Measurements from ENCODE around the gene MAVS.
A peak's percentile ranks its signal among the peaks of the same experiment; 100 is the strongest.

The MAVS gene

GRCh38 chr20:3889489-3890397, 43.1 kb downstream of the MAVS start:
- Mint-ChIP-seq H3K36me3 (ENCODE audit: low read depth) (peaks cover 44% of the 10 kb centered on the region), H3K4me3 (peak overlapping the region; percentile 99), H3K27ac (peak overlapping the region; percentile 99), H3K4me1 (peaks cover 50% of the 10 kb centered on the region), H3K9me3 (no peaks in the 10 kb centered on the region), H3K27me3 (ENCODE audit: low read depth, poor library complexity) (no peaks in the 10 kb centered on the region)
- TF ChIP-seq CTCF (IDR thresholded peaks at IDR 0.05): no peak
- peak; percentile 35 for DNase-seq

- Mint-ChIP-seq H3K36me3 (ENCODE audit: low read depth) (peaks cover 42% of the 10 kb centered on the region), H3K9me3 (no peaks in the 10 kb centered on the region), H3K27me3 (ENCODE audit: low read depth, poor library complexity) (no peaks in the 10 kb centered on the region), H3K4me3 (peak overlapping the region; percentile 99), H3K27ac (peak overlapping the region; percentile 99), H3K4me1 (peaks cover 50% of the 10 kb centered on the region)
- no peak for TF ChIP-seq CTCF (IDR thresholded peaks at IDR 0.05)
- no peak for DNase-seq
Measured at GRCh38 chr20:3890398-3890751, 43.7 kb downstream of the MAVS start.

GRCh38 chr20:3890999-3891929, 44.6 kb downstream of the MAVS start:
- peaks cover 50% of the 10 kb centered on the region for H3K4me1 Mint-ChIP-seq

GRCh38 chr20:3894796-3895195, 48.2 kb downstream of the MAVS start:
- no peaks in the 10 kb centered on the region for H3K9me3 Mint-ChIP-seq
- no peak for DNase-seq
- H3K27ac Mint-ChIP-seq: peak overlapping the region; percentile 35
- H3K4me1 Mint-ChIP-seq: peaks cover 44% of the 10 kb centered on the region
- TF ChIP-seq CTCF (IDR thresholded peaks at IDR 0.05): no peak
- H3K36me3 Mint-ChIP-seq (ENCODE audit: low read depth): peaks cover 56% of the 10 kb centered on the region
- H3K27me3 Mint-ChIP-seq (ENCODE audit: low read depth, poor library complexity): no peaks in the 10 kb centered on the region
- no peak overlapping the region for H3K4me3 Mint-ChIP-seq

More at GRCh38 chr20:3890999-3891929, 44.6 kb downstream of the MAVS start:
- no peak for TF ChIP-seq CTCF (IDR thresholded peaks at IDR 0.05)
- no peak overlapping the region for H3K27ac Mint-ChIP-seq
- H3K27me3 Mint-ChIP-seq (ENCODE audit: low read depth, poor library complexity): no peaks in the 10 kb centered on the region
- H3K36me3 Mint-ChIP-seq (ENCODE audit: low read depth): peaks cover 40% of the 10 kb centered on the region
- no peaks in the 10 kb centered on the region for H3K9me3 Mint-ChIP-seq
- peak overlapping the region; percentile 99 for H3K4me3 Mint-ChIP-seq
- DNase-seq: no peak

GRCh38 chr20:3896302-3896701, 49.7 kb downstream of the MAVS start:
- peaks cover 61% of the 10 kb centered on the region for H3K36me3 Mint-ChIP-seq (ENCODE audit: low read depth)
- no peak for DNase-seq
- peaks cover 36% of the 10 kb centered on the region for H3K4me1 Mint-ChIP-seq
- no peaks in the 10 kb centered on the region for H3K27me3 Mint-ChIP-seq (ENCODE audit: low read depth, poor library complexity)
- H3K27ac Mint-ChIP-seq: peak overlapping the region; percentile 42
- TF ChIP-seq CTCF (IDR thresholded peaks at IDR 0.05): no peak
- H3K9me3 Mint-ChIP-seq: no peaks in the 10 kb centered on the region
- H3K4me3 Mint-ChIP-seq: no peak overlapping the region

All from nephron progenitor cell (in vitro differentiated cells).